Hepatocyte (in vitro differentiated cells): ENCODE data around the gene L3MBTL3. TPM values are rescaled to one million over a fixed set of nuclear protein-coding genes. Genes with fewer than 3 reads are reported as not detected.

Experiments
- DNase-seq: peaks from one replicate; pipeline ENCODE4 v3.0.0-alpha.2; 2016; ENCODE audit warnings: low spot score
- H2AFZ ChIP-seq: fragments of 200-600 bp; sonication (generic); 2 replicates; pipeline ENCODE4 v1.6.0; 2016; ENCODE audit warnings: antibody characterized with exemption, mild to moderate bottlenecking
- H3K27ac ChIP-seq: fragments of 200-600 bp; sonication (generic); 2 replicates; pipeline ENCODE4 v1.5.1; 2016; ENCODE audit warnings: mild to moderate bottlenecking
- H3K27me3 ChIP-seq: fragments of 200-600 bp; sonication (generic); 2 replicates; pipeline ENCODE4 v1.6.1; 2016
- H3K36me3 ChIP-seq: fragments of 200-600 bp; sonication (generic); replicated peaks from 2 replicates; pipeline ENCODE4 v1.5.1; 2016; ENCODE audit warnings: low read depth; ENCODE audit not compliant: insufficient read depth
- H3K4me1 ChIP-seq: fragments of 200-600 bp; sonication (generic); 2 replicates; pipeline ENCODE4 v1.5.1; 2016; ENCODE audit warnings: mild to moderate bottlenecking, moderate library complexity; ENCODE audit not compliant: insufficient read depth
- H3K4me2 ChIP-seq: fragments of 200-600 bp; sonication (generic); 2 replicates; pipeline ENCODE4 v1.6.0; 2016
- H3K4me3 ChIP-seq: fragments of 200-600 bp; sonication (generic); 2 replicates; pipeline ENCODE4 v1.5.1; 2016; ENCODE audit warnings: mild to moderate bottlenecking
- H3K79me2 ChIP-seq: fragments of 200-600 bp; sonication (generic); 2 replicates; pipeline ENCODE4 v1.6.0; 2017; ENCODE audit warnings: mild to moderate bottlenecking
- H3K9me2 ChIP-seq: fragments of 200-600 bp; sonication (generic); replicated peaks from 2 replicates; pipeline ENCODE4 v1.6.0; 2017; ENCODE audit warnings: mild to moderate bottlenecking; ENCODE audit not compliant: insufficient read depth
- H3K9me3 ChIP-seq: fragments of 200-600 bp; sonication (generic); 2 replicates; pipeline ENCODE4 v1.5.1; 2016; ENCODE audit warnings: low read depth, mild to moderate bottlenecking
- H4K20me1 ChIP-seq: fragments of 200-600 bp; sonication (generic); 2 replicates; pipeline ENCODE4 v1.6.0; 2016; ENCODE audit warnings: mild to moderate bottlenecking; ENCODE audit not compliant: insufficient read depth, poor library complexity, severe bottlenecking
- CTCF ChIP-seq: fragments of 200-600 bp; sonication (generic); IDR thresholded peaks from 2 replicates; pipeline ENCODE4 v1.5.1; 2016; ENCODE audit warnings: antibody characterized with exemption, mild to moderate bottlenecking; ENCODE audit not compliant: poor library complexity
- EZH2 ChIP-seq: fragments of 200-600 bp; sonication (generic); IDR thresholded peaks from 2 replicates; pipeline ENCODE4 v1.6.1; 2016; ENCODE audit warnings: antibody characterized with exemption, mild to moderate bottlenecking, borderline replicate concordance
- EZH2phosphoT487 ChIP-seq: fragments of 200-600 bp; sonication (generic); IDR thresholded peaks from one replicate; pipeline ENCODE4 v1.6.1; 2018; ENCODE audit warnings: antibody characterized with exemption, mild to moderate bottlenecking, low read depth, moderate library complexity; ENCODE audit not compliant: unreplicated experiment, severe bottlenecking
- WGBS: methylation state at CpG from one replicate; pipeline ENCODE4 v1.1.6; 2016; ENCODE audit warnings: low lambda C conversion rate; ENCODE audit errors: missing lambda C conversion rate; 5-methylcytosine and 5-hydroxymethylcytosine counted together
- polyA plus RNA-seq: library from polyadenylated mRNA; unstranded; fragments of >200 nt; fragmentation: Nextera tagmentation; extraction: Ambion mirVana; gene quantifications from 2 replicates; pipeline ENCODE4 v1.2.1, GENCODE V29; 2016
- total RNA-seq: library from RNA; depleted of rRNA; stranded (reverse); fragments of >200 nt; gene quantifications from 2 replicates; pipeline ENCODE4 v1.2.3, GENCODE V29; 2014

Gene L3MBTL3
- total and polyA plus RNA-seq, 2 experiments from 2014 or later, result 5.3 to 20.1 TPM

- Histone ChIP-seq H3K36me3 (no peaks in the 10 kb centered on the region), H3K27me3 (no peaks in the 10 kb centered on the region), H3K9me3 (no peaks in the 10 kb centered on the region), H4K20me1 (no peaks in the 10 kb centered on the region), H2AFZ (no peak overlapping the region), H3K27ac (no peak overlapping the region), H3K4me3 (no peak overlapping the region), H3K4me1 (no peaks in the 10 kb centered on the region), H3K4me2 (no peak overlapping the region), H3K9me2 (no peaks in the 10 kb centered on the region), H3K79me2 (no peaks in the 10 kb centered on the region)
- WGBS, result 86% methylated on average over 6 of the region's 6 CpGs
- no peak for TF ChIP-seq CTCF
- no peak for TF ChIP-seq EZH2
- TF ChIP-seq EZH2phosphoT487, result no peak
- no peak for DNase-seq
These were observed 99.9 kb downstream of the L3MBTL3 start for GRCh38 chr6:130118236-130118635.

GRCh38 chr6:130119211-130119610, 100.8 kb downstream of the L3MBTL3 start:
- no peaks in the 10 kb centered on the region for H3K79me2 ChIP-seq
- H4K20me1 ChIP-seq, result no peaks in the 10 kb centered on the region
- no peaks in the 10 kb centered on the region for H3K9me3 ChIP-seq
- WGBS, result 97% methylated on average over 1 of the region's 1 CpG
- H3K36me3 ChIP-seq, result no peaks in the 10 kb centered on the region
- no peaks in the 10 kb centered on the region for H3K4me1 ChIP-seq
- no peak for TF ChIP-seq CTCF
- TF ChIP-seq EZH2phosphoT487, result no peak
- no peak for TF ChIP-seq EZH2
- no peaks in the 10 kb centered on the region for H3K9me2 ChIP-seq
- H3K4me3 ChIP-seq, result no peak overlapping the region
- no peak overlapping the region for H2AFZ ChIP-seq
- no peak overlapping the region for H3K27ac ChIP-seq
- H3K4me2 ChIP-seq, result no peak overlapping the region
- no peak for DNase-seq
- no peaks in the 10 kb centered on the region for H3K27me3 ChIP-seq

GRCh38 chr6:130120731-130121130, 102.3 kb downstream of the L3MBTL3 start:
- Histone ChIP-seq H3K4me2 (no peak overlapping the region), H4K20me1 (no peaks in the 10 kb centered on the region), H3K9me2 (no peaks in the 10 kb centered on the region), H3K4me3 (no peak overlapping the region), H3K4me1 (no peaks in the 10 kb centered on the region), H3K79me2 (no peaks in the 10 kb centered on the region), H3K27ac (no peak overlapping the region), H3K27me3 (no peaks in the 10 kb centered on the region), H3K36me3 (no peaks in the 10 kb centered on the region), H3K9me3 (no peaks in the 10 kb centered on the region), H2AFZ (no peak overlapping the region)
- no peak for TF ChIP-seq EZH2phosphoT487
- TF ChIP-seq CTCF, result no peak
- TF ChIP-seq EZH2, result no peak
- no peak for DNase-seq

GRCh38 chr6:130122243-130122642, 103.9 kb downstream of the L3MBTL3 start:
- no peaks in the 10 kb centered on the region for H3K4me1 ChIP-seq
- 91% methylated on average over 2 of the region's 2 CpGs for WGBS
- H3K4me2 ChIP-seq, result no peak overlapping the region
- TF ChIP-seq EZH2phosphoT487, result no peak
- no peak for TF ChIP-seq CTCF
- TF ChIP-seq EZH2, result no peak
- no peaks in the 10 kb centered on the region for H3K9me3 ChIP-seq
- H3K9me2 ChIP-seq, result no peaks in the 10 kb centered on the region
- H3K36me3 ChIP-seq, result no peaks in the 10 kb centered on the region
- no peaks in the 10 kb centered on the region for H3K27me3 ChIP-seq
- H4K20me1 ChIP-seq, result no peaks in the 10 kb centered on the region
- no peaks in the 10 kb centered on the region for H3K79me2 ChIP-seq
- H3K27ac ChIP-seq, result no peak overlapping the region
- no peak for DNase-seq
- H3K4me3 ChIP-seq, result no peak overlapping the region
- H2AFZ ChIP-seq, result no peak overlapping the region
